Measurements from ENCODE around the gene MDM1. TPM values are rescaled to one million over a fixed set of nuclear protein-coding genes. Genes with fewer than 3 reads are reported as not detected.

The MDM1 gene
- total and polyA plus RNA-seq, 4 donors: 2.0 to 12.9 (median 5.1) TPM

DNA sequence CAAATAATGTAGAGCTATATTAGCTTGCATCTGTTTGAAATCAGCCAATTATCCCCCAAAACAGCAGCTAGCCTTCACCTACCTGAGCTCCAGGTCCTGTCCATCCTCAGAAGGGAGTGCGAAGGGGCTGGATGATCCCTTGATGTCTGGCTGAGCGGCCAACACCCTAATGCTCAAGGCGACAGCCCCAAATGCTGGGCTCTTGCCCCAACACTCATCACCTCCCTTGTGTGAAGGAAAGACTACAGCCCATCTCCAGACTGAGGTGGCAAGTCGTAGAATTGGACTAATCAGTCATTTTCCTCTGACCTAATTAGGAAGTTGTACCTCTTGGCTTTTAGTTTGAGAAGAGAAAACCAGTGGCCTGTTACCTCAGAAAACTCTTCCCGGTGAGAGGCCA lies 16.3 kb upstream of the MDM1 start:
- no peak overlapping the region for H3K9ac ChIP-seq (ENCODE audit: low read depth in 1 of 2, low read length in 2 of 2)
- no peak overlapping the region for H3K4me3 ChIP-seq (ENCODE audit: low read depth in 1 of 3, low read length in 3 of 3)
- H3K36me3 ChIP-seq (ENCODE audit: control insufficient read depth in 4 of 4, insufficient read depth in 3 of 4, low read depth in 1 of 4, low read length in 3 of 4): no peaks in the 10 kb centered on the region
- no peak for DNase-seq (ENCODE audit: low spot score)
- no peaks in the 10 kb centered on the region for H3K4me1 ChIP-seq (ENCODE audit: control insufficient read depth in 4 of 4, insufficient read depth in 4 of 4, low read length in 3 of 4)
- TF ChIP-seq, protein P1, sequence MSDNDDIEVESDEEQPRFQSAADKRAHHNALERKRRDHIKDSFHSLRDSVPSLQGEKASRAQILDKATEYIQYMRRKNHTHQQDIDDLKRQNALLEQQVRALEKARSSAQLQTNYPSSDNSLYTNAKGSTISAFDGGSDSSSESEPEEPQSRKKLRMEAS (IDR thresholded peaks at IDR 0.05): no peak
- TF ChIP-seq, protein P2, sequence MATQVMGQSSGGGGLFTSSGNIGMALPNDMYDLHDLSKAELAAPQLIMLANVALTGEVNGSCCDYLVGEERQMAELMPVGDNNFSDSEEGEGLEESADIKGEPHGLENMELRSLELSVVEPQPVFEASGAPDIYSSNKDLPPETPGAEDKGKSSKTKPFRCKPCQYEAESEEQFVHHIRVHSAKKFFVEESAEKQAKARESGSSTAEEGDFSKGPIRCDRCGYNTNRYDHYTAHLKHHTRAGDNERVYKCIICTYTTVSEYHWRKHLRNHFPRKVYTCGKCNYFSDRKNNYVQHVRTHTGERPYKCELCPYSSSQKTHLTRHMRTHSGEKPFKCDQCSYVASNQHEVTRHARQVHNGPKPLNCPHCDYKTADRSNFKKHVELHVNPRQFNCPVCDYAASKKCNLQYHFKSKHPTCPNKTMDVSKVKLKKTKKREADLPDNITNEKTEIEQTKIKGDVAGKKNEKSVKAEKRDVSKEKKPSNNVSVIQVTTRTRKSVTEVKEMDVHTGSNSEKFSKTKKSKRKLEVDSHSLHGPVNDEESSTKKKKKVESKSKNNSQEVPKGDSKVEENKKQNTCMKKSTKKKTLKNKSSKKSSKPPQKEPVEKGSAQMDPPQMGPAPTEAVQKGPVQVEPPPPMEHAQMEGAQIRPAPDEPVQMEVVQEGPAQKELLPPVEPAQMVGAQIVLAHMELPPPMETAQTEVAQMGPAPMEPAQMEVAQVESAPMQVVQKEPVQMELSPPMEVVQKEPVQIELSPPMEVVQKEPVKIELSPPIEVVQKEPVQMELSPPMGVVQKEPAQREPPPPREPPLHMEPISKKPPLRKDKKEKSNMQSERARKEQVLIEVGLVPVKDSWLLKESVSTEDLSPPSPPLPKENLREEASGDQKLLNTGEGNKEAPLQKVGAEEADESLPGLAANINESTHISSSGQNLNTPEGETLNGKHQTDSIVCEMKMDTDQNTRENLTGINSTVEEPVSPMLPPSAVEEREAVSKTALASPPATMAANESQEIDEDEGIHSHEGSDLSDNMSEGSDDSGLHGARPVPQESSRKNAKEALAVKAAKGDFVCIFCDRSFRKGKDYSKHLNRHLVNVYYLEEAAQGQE (IDR thresholded peaks at IDR 0.05): no peak
- TF ChIP-seq, protein P3, sequence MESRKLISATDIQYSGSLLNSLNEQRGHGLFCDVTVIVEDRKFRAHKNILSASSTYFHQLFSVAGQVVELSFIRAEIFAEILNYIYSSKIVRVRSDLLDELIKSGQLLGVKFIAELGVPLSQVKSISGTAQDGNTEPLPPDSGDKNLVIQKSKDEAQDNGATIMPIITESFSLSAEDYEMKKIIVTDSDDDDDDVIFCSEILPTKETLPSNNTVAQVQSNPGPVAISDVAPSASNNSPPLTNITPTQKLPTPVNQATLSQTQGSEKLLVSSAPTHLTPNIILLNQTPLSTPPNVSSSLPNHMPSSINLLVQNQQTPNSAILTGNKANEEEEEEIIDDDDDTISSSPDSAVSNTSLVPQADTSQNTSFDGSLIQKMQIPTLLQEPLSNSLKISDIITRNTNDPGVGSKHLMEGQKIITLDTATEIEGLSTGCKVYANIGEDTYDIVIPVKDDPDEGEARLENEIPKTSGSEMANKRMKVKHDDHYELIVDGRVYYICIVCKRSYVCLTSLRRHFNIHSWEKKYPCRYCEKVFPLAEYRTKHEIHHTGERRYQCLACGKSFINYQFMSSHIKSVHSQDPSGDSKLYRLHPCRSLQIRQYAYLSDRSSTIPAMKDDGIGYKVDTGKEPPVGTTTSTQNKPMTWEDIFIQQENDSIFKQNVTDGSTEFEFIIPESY (IDR thresholded peaks at IDR 0.05): no peak
- no peak for TF ChIP-seq TAF1 (conservative IDR thresholded peaks at IDR 0.05)
- no peak for TF ChIP-seq GABPA (IDR thresholded peaks at IDR 0.05 in 1 of 2, conservative IDR thresholded peaks at IDR 0.05 in 1 of 2)
- no peak for TF ChIP-seq EGR1 (IDR thresholded peaks at IDR 0.05; ENCODE audit: low read depth in 2 of 2)
- no peak for TF ChIP-seq FOXA2 (IDR thresholded peaks at IDR 0.05)
- TF ChIP-seq HNF4G (IDR thresholded peaks at IDR 0.05): no peak
- no peak for TF ChIP-seq NR2F2 (IDR thresholded peaks at IDR 0.05)
- TF ChIP-seq SP1 (IDR thresholded peaks at IDR 0.05): no peak
- TF ChIP-seq RXRA (IDR thresholded peaks at IDR 0.05): no peak
- TF ChIP-seq YY1 (IDR thresholded peaks at IDR 0.05): no peak
- TF ChIP-seq, protein P4, sequence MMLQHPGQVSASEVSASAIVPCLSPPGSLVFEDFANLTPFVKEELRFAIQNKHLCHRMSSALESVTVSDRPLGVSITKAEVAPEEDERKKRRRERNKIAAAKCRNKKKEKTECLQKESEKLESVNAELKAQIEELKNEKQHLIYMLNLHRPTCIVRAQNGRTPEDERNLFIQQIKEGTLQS (IDR thresholded peaks at IDR 0.05): no peak
- no peak for TF ChIP-seq JUND (IDR thresholded peaks at IDR 0.05)
- TF ChIP-seq, protein P5, sequence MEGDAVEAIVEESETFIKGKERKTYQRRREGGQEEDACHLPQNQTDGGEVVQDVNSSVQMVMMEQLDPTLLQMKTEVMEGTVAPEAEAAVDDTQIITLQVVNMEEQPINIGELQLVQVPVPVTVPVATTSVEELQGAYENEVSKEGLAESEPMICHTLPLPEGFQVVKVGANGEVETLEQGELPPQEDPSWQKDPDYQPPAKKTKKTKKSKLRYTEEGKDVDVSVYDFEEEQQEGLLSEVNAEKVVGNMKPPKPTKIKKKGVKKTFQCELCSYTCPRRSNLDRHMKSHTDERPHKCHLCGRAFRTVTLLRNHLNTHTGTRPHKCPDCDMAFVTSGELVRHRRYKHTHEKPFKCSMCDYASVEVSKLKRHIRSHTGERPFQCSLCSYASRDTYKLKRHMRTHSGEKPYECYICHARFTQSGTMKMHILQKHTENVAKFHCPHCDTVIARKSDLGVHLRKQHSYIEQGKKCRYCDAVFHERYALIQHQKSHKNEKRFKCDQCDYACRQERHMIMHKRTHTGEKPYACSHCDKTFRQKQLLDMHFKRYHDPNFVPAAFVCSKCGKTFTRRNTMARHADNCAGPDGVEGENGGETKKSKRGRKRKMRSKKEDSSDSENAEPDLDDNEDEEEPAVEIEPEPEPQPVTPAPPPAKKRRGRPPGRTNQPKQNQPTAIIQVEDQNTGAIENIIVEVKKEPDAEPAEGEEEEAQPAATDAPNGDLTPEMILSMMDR (IDR thresholded peaks at IDR 0.05; ENCODE audit: low read depth, low read length, missing input control): no peak
- 89% methylated on average over 5 of the region's 5 CpGs for WGBS
- no peak overlapping the region for H3K27ac ChIP-seq (ENCODE audit: low read depth in 1 of 2, low read length in 2 of 2)
- H3K9me3 ChIP-seq (ENCODE audit: control insufficient read depth in 4 of 4, low read length in 3 of 4): no peaks in the 10 kb centered on the region
- no peaks in the 10 kb centered on the region for H3K27me3 ChIP-seq (ENCODE audit: control insufficient read depth in 4 of 4, insufficient read depth in 4 of 4, low read length in 3 of 4)

DNA sequence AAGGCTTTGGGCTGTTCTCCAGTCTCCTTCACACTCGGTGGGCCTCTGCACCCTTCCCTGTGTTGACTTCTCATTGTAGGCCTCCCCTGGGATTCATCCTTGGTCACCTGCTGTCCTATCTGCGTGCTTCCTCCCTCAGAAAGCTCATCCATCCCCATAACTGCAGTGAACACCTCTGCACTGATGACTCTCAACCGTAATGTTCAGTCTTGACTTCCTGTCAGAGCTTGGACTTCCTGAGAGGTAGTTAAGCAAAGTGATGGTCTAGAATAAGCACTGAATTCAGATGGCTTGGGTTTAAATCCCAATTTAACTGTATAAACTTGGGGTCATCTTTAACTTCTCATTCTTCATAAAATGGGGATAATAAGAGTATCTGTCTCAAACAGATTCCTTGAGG lies 13.6 kb upstream of the MDM1 start:
- Histone ChIP-seq H3K9ac (ENCODE audit: low read depth in 1 of 2, low read length in 2 of 2) (no peak overlapping the region), H3K27me3 (ENCODE audit: control insufficient read depth in 4 of 4, insufficient read depth in 4 of 4, low read length in 3 of 4) (no peaks in the 10 kb centered on the region), H3K4me3 (ENCODE audit: low read depth in 1 of 3, low read length in 3 of 3) (no peak overlapping the region), H3K27ac (ENCODE audit: low read depth in 1 of 2, low read length in 2 of 2) (no peak overlapping the region), H3K4me1 (ENCODE audit: control insufficient read depth in 4 of 4, insufficient read depth in 4 of 4, low read length in 3 of 4) (no peaks in the 10 kb centered on the region), H3K36me3 (ENCODE audit: control insufficient read depth in 4 of 4, insufficient read depth in 3 of 4, low read depth in 1 of 4, low read length in 3 of 4) (no peaks in the 10 kb centered on the region), H3K9me3 (ENCODE audit: control insufficient read depth in 4 of 4, low read length in 3 of 4) (no peaks in the 10 kb centered on the region)
- WGBS: 60% methylated on average over 3 of the region's 3 CpGs
- no peak for DNase-seq (ENCODE audit: low spot score)
- no peak for TF ChIP-seq JUND (IDR thresholded peaks at IDR 0.05)
- TF ChIP-seq, protein P2 (IDR thresholded peaks at IDR 0.05): no peak
- TF ChIP-seq, protein P3 (IDR thresholded peaks at IDR 0.05): no peak
- no peak for TF ChIP-seq SP1 (IDR thresholded peaks at IDR 0.05)
- no peak for TF ChIP-seq HNF4A (conservative IDR thresholded peaks at IDR 0.05)
